Panc1 (cell line): ENCODE data around the gene PAX5. TPM values are rescaled to one million over a fixed set of nuclear protein-coding genes. Genes with fewer than 3 reads are reported as not detected.

Experiments used
- ATAC-seq: fragments of 200-7000 bp; cut with Tn5 transposase; 2 replicates; pipeline ENCODE4 v1.9.1; 2020; ENCODE audit warnings: mild to moderate bottlenecking, moderate library complexity
- BruUV-seq: library from RNA; stranded (reverse); fragments of 400-500 nt; replicated peaks from 2 replicates; lab custom pipeline; 2021; lab: Mats Ljungman, UMichigan
- CTCF ChIA-PET: fragments of 300-600 bp; sonication (Branson Sonifier 250); formaldehyde crosslinking; loops from one replicate; lab custom pipeline; 2022; ENCODE audit warnings: antibody characterized with exemption; lab: Charles Lee
- POLR2A ChIA-PET: fragments of 300-600 bp; sonication (Branson Sonifier 250); formaldehyde crosslinking; loops from one replicate; lab custom pipeline; 2022; ENCODE audit warnings: antibody characterized with exemption; lab: Charles Lee
- DNase-seq: peaks from one replicate; pipeline ENCODE4 v3.0.0-alpha.2; 2010; ENCODE audit warnings: low read depth, low spot score
- H3K27ac ChIP-seq: 2 replicates; pipeline ENCODE4 v1.5.1; 2011; ENCODE audit warnings: mild to moderate bottlenecking, low read length, inconsistent platforms
- H3K27me3 ChIP-seq: fragments of 200-500 bp; sonication (Bioruptor generic); 2 replicates; pipeline ENCODE4 v1.6.0; 2014; ENCODE audit warnings: low read length, inconsistent platforms; ENCODE audit not compliant: control insufficient read depth, insufficient read depth
- H3K36me3 ChIP-seq: fragments of 200-500 bp; sonication (Bioruptor generic); 2 replicates; pipeline ENCODE4 v1.5.1; 2014; ENCODE audit warnings: inconsistent platforms, mild to moderate bottlenecking, low read length, moderate library complexity; ENCODE audit not compliant: control insufficient read depth, insufficient read depth
- H3K4me1 ChIP-seq: 2 replicates; pipeline ENCODE4 v1.5.1; 2011; ENCODE audit warnings: inconsistent platforms, mild to moderate bottlenecking, low read length, moderate library complexity; ENCODE audit not compliant: control insufficient read depth, insufficient read depth
- H3K4me3 ChIP-seq, 2 experiments: 2 replicates each; pipeline ENCODE4 v1.5.1; 2011 to 2012; ENCODE audit warnings: low read depth in 2 of 2, low read length in 2 of 2, mild to moderate bottlenecking in 2 of 2, inconsistent platforms in 1 of 2, moderate library complexity in 1 of 2
- H3K9me3 ChIP-seq: fragments of 200-500 bp; sonication (Bioruptor generic); 2 replicates; pipeline ENCODE4 v1.5.1; 2014; ENCODE audit warnings: low read depth, mild to moderate bottlenecking, inconsistent platforms, low read length, moderate library complexity; ENCODE audit not compliant: control insufficient read depth, insufficient read depth
- CTCF ChIP-seq: fragments of 450-650 bp; IDR thresholded peaks from 2 replicates; pipeline ENCODE4 v1.5.1; 2017; ENCODE audit warnings: mild to moderate bottlenecking
- POLR2AphosphoS5 ChIP-seq: IDR thresholded peaks from 2 replicates; pipeline ENCODE4 v1.6.1; 2012; ENCODE audit warnings: mild to moderate bottlenecking, low read depth, low read length, moderate library complexity
- SIN3A ChIP-seq: IDR thresholded peaks from 2 replicates; pipeline ENCODE4 v1.6.1; 2012; ENCODE audit warnings: low read depth, mild to moderate bottlenecking, low read length, moderate library complexity, borderline replicate concordance; ENCODE audit not compliant: insufficient read depth
- TCF7L2 ChIP-seq: IDR thresholded peaks from 2 replicates; pipeline ENCODE4 v1.6.1; 2011; ENCODE audit warnings: mild to moderate bottlenecking, low read depth, low read length, inconsistent platforms
- in situ Hi-C: cut with HindIII; loops from 2 replicates; pipeline ENCODE4 v1.10.0; 2016; ENCODE audit warnings: low sequenced_read_pairs, low pct_unique_long_range_greater_than_20kb
- intact Hi-C: fragments of 100-400 bp; cut with micrococcal nuclease; formaldehyde crosslinking; loops from one replicate; pipeline ENCODE4 v1.10.0; 2022; ENCODE audit not compliant: unreplicated experiment
- total RNA-seq: library from RNA; stranded (reverse); gene quantifications from one replicate; pipeline ENCODE4 v1.2.1, GENCODE V29; 2021; ENCODE audit not compliant: unreplicated experiment
- TF ChIP-seq, protein P1 (sequence below), 2 experiments: IDR thresholded peaks; 2 replicates each; pipeline ENCODE4 v1.6.1; 2011 to 2012; ENCODE audit warnings: low read depth in 2 of 2, control low read depth in 1 of 2, low read length in 1 of 2, mild to moderate bottlenecking in 1 of 2, moderate library complexity in 1 of 2; ENCODE audit not compliant: insufficient read depth in 1 of 2

Gene PAX5
- total RNA-seq, 1 experiment from 2014 or later: 0.39 TPM

DNA sequence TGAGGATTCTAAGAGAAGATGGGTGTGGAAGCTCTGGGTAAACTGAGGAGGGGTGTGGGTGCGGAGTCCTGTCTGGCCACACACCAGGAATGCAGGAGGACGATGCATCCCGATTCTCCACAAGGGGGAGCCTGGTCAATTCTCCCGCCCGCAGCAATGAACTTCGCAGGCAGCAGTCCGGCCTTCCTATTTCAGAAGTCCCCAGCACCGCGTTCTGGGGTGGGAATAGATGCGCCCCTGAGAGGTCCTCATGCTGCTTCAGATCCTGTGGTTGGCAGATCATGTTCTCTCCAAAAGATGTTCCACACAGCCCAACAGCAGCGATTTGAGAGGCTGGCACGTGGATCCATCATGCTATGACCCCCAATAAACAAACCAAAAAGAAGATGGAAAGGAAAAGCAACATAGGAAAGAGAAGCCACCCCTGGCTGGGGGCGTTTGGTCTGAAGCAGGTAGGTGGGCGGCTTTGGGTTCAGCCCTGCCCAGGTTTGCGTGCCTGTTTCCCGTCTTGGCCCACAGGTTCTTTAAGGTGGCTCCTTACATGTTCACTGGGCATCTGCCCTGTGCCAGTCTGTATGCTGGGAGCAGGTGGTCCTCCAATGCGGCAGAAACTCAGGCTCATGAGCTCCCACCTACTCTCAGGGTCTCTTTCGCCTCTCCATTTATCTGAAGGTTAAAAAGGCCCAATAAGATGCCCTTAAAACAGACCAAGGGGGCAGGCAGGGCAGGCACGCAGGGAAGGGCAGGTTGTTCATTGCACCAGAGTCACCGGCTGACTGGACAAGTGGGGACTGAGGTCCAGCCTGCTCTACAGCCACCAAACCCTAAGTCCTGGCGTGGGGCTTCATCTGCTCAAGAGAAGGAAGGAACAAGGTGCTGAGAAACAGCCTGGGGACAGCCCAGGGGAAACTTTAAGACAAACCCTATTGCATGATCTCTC lies 171.6 kb downstream of the PAX5 start:
- ChIA-PET CTCF (interaction anchor here (0.6 to 1.2 kb wide), 2 partner anchors 11 to 119 kb away, joined by 5 to 9 read pairs (median 5); no protein-coding TSS in a partner anchor), POLR2A (no interaction called here)
- intact Hi-C loops: no loop called here
- TF ChIP-seq POLR2AphosphoS5 (no peak), CTCF (no peak), TCF7L2 (no peak), SIN3A (no peak)
- TF ChIP-seq, protein P1, sequence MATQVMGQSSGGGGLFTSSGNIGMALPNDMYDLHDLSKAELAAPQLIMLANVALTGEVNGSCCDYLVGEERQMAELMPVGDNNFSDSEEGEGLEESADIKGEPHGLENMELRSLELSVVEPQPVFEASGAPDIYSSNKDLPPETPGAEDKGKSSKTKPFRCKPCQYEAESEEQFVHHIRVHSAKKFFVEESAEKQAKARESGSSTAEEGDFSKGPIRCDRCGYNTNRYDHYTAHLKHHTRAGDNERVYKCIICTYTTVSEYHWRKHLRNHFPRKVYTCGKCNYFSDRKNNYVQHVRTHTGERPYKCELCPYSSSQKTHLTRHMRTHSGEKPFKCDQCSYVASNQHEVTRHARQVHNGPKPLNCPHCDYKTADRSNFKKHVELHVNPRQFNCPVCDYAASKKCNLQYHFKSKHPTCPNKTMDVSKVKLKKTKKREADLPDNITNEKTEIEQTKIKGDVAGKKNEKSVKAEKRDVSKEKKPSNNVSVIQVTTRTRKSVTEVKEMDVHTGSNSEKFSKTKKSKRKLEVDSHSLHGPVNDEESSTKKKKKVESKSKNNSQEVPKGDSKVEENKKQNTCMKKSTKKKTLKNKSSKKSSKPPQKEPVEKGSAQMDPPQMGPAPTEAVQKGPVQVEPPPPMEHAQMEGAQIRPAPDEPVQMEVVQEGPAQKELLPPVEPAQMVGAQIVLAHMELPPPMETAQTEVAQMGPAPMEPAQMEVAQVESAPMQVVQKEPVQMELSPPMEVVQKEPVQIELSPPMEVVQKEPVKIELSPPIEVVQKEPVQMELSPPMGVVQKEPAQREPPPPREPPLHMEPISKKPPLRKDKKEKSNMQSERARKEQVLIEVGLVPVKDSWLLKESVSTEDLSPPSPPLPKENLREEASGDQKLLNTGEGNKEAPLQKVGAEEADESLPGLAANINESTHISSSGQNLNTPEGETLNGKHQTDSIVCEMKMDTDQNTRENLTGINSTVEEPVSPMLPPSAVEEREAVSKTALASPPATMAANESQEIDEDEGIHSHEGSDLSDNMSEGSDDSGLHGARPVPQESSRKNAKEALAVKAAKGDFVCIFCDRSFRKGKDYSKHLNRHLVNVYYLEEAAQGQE (IDR thresholded peaks at IDR 0.05; ENCODE audit: insufficient read depth in 1 of 2, low read depth in 2 of 2, low read length in 1 of 2): no peak
- no peaks in the 10 kb centered on the region for H3K36me3 ChIP-seq
- H3K9me3 ChIP-seq: no peaks in the 10 kb centered on the region
- no TSS peak for BruUV-seq
- in situ Hi-C loops: no loop called here
- DNase-seq (peak; percentile 18), ATAC-seq (peak; percentile 86)
- H3K27ac ChIP-seq: no peak overlapping the region
- H3K27me3 ChIP-seq: peaks cover 6% of the 10 kb centered on the region
- H3K4me1 ChIP-seq: 0 out of 2 replicates have a peak, but pooled peaks cover 2% of the 10 kb centered on the region
- no peak overlapping the region for H3K4me3 ChIP-seq

- Histone ChIP-seq H3K4me3 (no peak overlapping the region), H3K9me3 (no peaks in the 10 kb centered on the region), H3K36me3 (no peaks in the 10 kb centered on the region), H3K4me1 (0 out of 2 replicates have a peak, but pooled peaks cover 2% of the 10 kb centered on the region), H3K27ac (no peak overlapping the region), H3K27me3 (peaks cover 2% of the 10 kb centered on the region; the same call in 1 of the 2 replicates)
- in situ Hi-C loops: no loop called here
- DNase-seq (no peak), ATAC-seq (peak; percentile 47)
- TF ChIP-seq TCF7L2: no peak
- TF ChIP-seq, protein P1 (IDR thresholded peaks at IDR 0.05; ENCODE audit: insufficient read depth in 1 of 2, low read depth in 2 of 2, low read length in 1 of 2): no peak
- no peak for TF ChIP-seq POLR2AphosphoS5
- no peak for TF ChIP-seq CTCF
- TF ChIP-seq SIN3A: no peak
- intact Hi-C loops: no loop called here
- ChIA-PET CTCF (interaction anchor here (0.6 to 1.1 kb wide), 3 partner anchors 12 to 119 kb away, joined by 3 to 9 read pairs (median 5); no protein-coding TSS in a partner anchor), POLR2A (no interaction called here)
- no TSS peak for BruUV-seq
These were observed 172.4 kb downstream of the PAX5 start for GRCh38 chr9:36861528-36862205.
